Measurements from ENCODE around the gene DDX49.

GRCh38 chr19:18896421-18896841 is 23.1 kb upstream of the DDX49 start:
- TF ChIP-seq CTCF (conservative IDR thresholded peaks at IDR 0.05; ENCODE audit: low read length) (no peak), EZH2phosphoT487 (IDR thresholded peaks at IDR 0.05; ENCODE audit: borderline replicate concordance, low read depth, low read length) (no peak)

Measured in OCI-LY7 (cell line).